ENCODE measurements around the gene COMMD1. TPM values are rescaled to one million over a fixed set of nuclear protein-coding genes. Genes with fewer than 3 reads are reported as not detected.

Gene COMMD1
- total RNA-seq, 4 donors from 2014 or later = 51.8 to 78.6 (median 58.3) TPM

DNA sequence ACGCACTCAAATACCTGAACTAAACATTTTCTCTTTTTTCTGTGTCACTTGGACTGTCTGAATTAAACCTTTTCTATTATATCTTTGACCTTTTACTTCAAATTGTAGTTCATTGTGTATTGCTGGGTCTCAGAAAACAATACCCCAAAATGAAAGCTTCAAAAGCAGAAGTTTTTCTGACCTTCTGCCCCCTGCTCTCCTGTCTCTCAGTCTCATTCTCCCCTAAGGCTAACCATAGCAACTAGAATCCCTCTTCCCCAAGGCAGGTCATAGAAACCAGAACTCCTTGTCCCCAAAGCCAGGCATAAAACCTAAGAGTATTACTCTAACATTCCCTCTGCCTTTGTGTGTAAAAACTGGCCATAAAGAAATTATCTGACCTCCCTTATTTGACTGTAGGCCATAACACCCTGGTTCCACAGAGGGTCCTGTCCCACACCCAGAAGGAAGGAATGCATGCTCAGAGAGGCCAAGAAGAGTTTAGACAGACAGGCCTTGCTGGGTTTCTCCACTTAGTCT lies 197.0 kb downstream of the COMMD1 start:
- Histone ChIP-seq H3K27ac (no peak overlapping the region), H3K4me3 (no peak overlapping the region), H3K27me3 (no peaks in the 10 kb centered on the region), H3K36me3 (no peaks in the 10 kb centered on the region), H3K4me1 (no peaks in the 10 kb centered on the region), H3K9me3 (no peaks in the 10 kb centered on the region)
- in situ Hi-C loops (cut with MboI; ENCODE audit: low sequenced_read_pairs in 4 of 4) = no loop called here
- DNase-seq (no peak), ATAC-seq (no peak)
- TF ChIP-seq POLR2A (IDR thresholded peaks at IDR 0.05) = no peak
- TF ChIP-seq, protein P1, sequence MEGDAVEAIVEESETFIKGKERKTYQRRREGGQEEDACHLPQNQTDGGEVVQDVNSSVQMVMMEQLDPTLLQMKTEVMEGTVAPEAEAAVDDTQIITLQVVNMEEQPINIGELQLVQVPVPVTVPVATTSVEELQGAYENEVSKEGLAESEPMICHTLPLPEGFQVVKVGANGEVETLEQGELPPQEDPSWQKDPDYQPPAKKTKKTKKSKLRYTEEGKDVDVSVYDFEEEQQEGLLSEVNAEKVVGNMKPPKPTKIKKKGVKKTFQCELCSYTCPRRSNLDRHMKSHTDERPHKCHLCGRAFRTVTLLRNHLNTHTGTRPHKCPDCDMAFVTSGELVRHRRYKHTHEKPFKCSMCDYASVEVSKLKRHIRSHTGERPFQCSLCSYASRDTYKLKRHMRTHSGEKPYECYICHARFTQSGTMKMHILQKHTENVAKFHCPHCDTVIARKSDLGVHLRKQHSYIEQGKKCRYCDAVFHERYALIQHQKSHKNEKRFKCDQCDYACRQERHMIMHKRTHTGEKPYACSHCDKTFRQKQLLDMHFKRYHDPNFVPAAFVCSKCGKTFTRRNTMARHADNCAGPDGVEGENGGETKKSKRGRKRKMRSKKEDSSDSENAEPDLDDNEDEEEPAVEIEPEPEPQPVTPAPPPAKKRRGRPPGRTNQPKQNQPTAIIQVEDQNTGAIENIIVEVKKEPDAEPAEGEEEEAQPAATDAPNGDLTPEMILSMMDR (IDR thresholded peaks at IDR 0.05 in 4 of 5, conservative IDR thresholded peaks at IDR 0.05 in 1 of 5) = no peak
- intact Hi-C loops (cut with DNase I; ENCODE audit: low total_unique reads) = no loop called here

DNA sequence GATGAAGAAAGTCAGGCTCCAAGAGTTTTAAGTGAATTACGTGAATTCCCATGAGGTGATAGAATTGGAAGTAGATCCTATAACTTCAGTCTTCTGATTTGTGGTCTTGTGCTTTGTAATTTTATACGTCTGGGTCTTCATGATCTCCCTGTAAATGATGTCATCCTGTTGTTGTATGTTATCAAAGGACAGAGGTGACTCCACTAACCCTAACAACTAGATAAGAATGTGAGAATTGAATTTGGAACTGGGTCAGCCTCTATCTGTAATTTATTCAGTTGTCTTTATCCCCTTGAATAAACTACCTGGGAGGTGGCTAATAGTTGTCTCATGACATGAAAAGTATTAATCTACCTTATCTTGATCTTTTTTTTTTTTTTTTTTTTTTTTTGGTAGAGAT lies 204.1 kb downstream of the COMMD1 start:
- intact Hi-C loops (cut with DNase I; ENCODE audit: low total_unique reads) = no loop called here
- H3K27ac ChIP-seq = no peak overlapping the region
- H3K4me3 ChIP-seq = no peak overlapping the region
- no peak for ATAC-seq
- no peak for DNase-seq
- peaks cover 5 to 7% of the 10 kb centered on the region in 2 donors for H3K4me1 ChIP-seq
- TF ChIP-seq POLR2A (IDR thresholded peaks at IDR 0.05) = no peak
- TF ChIP-seq, protein P1 (IDR thresholded peaks at IDR 0.05 in 4 of 5, conservative IDR thresholded peaks at IDR 0.05 in 1 of 5) = no peak
- no peaks in the 10 kb centered on the region for H3K36me3 ChIP-seq
- in situ Hi-C loops (cut with MboI; ENCODE audit: low sequenced_read_pairs in 4 of 4) = no loop called here
- no peaks in the 10 kb centered on the region for H3K9me3 ChIP-seq
- H3K27me3 ChIP-seq = no peaks in the 10 kb centered on the region

DNA sequence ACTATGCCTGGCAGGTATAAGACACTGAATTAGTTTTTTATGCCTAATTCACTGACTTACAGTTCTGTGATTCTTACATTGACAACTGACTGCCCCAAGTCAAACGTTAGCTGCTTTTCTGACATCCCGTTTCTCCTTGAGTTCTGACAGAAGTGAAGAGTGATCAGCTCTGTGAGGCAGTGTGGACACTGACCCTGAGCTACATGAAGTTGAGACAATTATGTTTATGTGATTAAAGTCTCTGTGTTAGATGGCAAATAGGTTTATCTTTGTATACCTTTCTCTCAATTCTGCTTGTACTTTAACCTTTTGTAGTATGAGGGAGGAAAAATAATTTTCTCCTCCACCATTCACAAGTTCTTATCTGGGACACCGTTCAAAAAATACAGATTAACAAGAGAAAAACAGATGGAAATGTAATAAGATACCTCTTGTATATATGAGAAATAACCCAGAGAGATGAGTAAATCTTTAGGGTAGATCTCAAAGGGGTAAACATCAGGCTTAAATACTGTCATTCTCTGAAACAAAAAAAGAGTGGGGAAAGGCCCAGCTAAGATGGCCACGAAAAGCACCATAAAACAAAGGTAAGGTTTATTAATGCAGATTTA lies 205.0 kb downstream of the COMMD1 start:
- in situ Hi-C loops (cut with MboI; ENCODE audit: low sequenced_read_pairs in 4 of 4) = no loop called here
- peaks cover 5 to 7% of the 10 kb centered on the region in 2 donors for H3K4me1 ChIP-seq
- H3K27me3 ChIP-seq = no peaks in the 10 kb centered on the region
- H3K27ac ChIP-seq = no peak overlapping the region
- DNase-seq (no peak), ATAC-seq (no peak)
- no peaks in the 10 kb centered on the region for H3K36me3 ChIP-seq
- intact Hi-C loops (cut with DNase I; ENCODE audit: low total_unique reads) = no loop called here
- H3K9me3 ChIP-seq = no peaks in the 10 kb centered on the region
- no peak overlapping the region for H3K4me3 ChIP-seq
- TF ChIP-seq POLR2A (IDR thresholded peaks at IDR 0.05) = no peak
- TF ChIP-seq, protein P1 (IDR thresholded peaks at IDR 0.05 in 4 of 5, conservative IDR thresholded peaks at IDR 0.05 in 1 of 5) = no peak

DNA sequence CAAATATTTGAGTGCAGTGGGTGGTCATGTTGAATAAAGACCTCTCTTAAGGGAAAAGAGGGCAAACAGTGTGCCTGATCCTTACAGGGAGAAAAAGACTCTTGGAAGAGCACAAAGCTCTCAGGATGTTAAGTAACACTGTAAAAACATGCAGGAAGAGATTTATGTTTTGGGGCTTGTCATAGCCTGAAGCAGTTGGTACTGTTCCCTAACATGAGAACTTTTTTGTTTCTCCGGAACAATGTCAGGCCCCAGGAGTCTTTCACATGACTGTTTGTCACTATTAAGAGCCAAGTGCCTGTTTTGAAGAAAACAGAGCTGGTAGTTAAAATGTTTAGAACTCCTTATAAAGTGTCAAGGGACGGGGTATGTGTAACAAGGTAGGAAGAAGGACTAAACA lies 206.7 kb downstream of the COMMD1 start:
- H3K9me3 ChIP-seq = no peaks in the 10 kb centered on the region
- ATAC-seq (peak; percentile 49 to 88), DNase-seq (peak in 1 of 2 donors; percentile 2)
- peak overlapping the region in 3 of 4 donors; percentile 8 to 39 (median 38) for H3K27ac ChIP-seq
- H3K27me3 ChIP-seq = no peaks in the 10 kb centered on the region
- H3K36me3 ChIP-seq = no peaks in the 10 kb centered on the region
- intact Hi-C loops (cut with DNase I; ENCODE audit: low total_unique reads) (no loop called here), in situ Hi-C loops (cut with MboI; ENCODE audit: low sequenced_read_pairs in 4 of 4) (no loop called here)
- peaks cover 5 to 7% of the 10 kb centered on the region in 2 donors for H3K4me1 ChIP-seq
- no peak overlapping the region for H3K4me3 ChIP-seq
- TF ChIP-seq, protein P1 (IDR thresholded peaks at IDR 0.05 in 4 of 5, conservative IDR thresholded peaks at IDR 0.05 in 1 of 5) = no peak
- TF ChIP-seq POLR2A (IDR thresholded peaks at IDR 0.05) = no peak

All from gastrocnemius medialis (tissue), 4 donors.